ENCODE results near the gene LRFN2.

Gene LRFN2

DNA sequence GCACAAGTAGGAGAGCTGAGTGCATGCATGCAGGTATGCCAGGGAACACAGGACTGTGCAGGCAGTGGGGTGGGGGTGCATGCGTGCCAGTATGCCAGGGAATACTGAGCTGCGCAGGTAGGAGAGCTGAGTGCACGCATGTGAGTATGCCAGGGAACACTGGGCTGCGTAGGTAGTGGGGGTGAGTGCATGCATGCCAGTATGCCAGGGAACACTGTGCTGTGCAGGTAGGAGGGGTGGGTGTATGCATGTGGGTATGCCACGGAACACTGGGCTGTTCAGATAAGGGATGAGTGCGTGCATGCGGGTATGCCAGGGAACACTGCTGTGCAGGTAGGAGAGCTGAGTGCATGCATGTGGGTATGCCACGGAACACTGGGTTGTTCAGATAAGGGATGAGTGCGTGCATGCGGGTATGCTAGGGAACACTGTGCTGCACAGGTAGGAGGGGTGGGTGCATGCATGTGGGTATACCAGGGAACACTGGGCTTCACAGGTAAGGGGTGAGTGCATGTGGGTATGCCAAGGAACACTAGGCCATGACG is 77.4 kb downstream of the LRFN2 start:
- H3K4me1 ChIP-seq (ENCODE audit: control insufficient read depth in 1 of 2, insufficient read depth in 2 of 2, low read length in 2 of 2) = peaks cover 0 to 4% of the 10 kb centered on the region in 2 donors
- no peaks in the 10 kb centered on the region for H3K27me3 ChIP-seq (ENCODE audit: control insufficient read depth in 1 of 2, insufficient read depth in 2 of 2, low read length in 2 of 2)
- no peak overlapping the region for H3K4me3 ChIP-seq (ENCODE audit: low read depth in 1 of 2, low read length in 2 of 2)
- no peaks in the 10 kb centered on the region for H3K36me3 ChIP-seq (ENCODE audit: control insufficient read depth in 1 of 2, insufficient read depth in 2 of 2, low read length in 2 of 2)
- H3K9me3 ChIP-seq (ENCODE audit: control insufficient read depth in 1 of 2, low read length in 2 of 2) = no peaks in the 10 kb centered on the region
- no peak overlapping the region for H3K27ac ChIP-seq (ENCODE audit: low read depth, low read length)
- no peak overlapping the region for H3K9ac ChIP-seq (ENCODE audit: low read depth in 1 of 2, low read length in 2 of 2)

DNA sequence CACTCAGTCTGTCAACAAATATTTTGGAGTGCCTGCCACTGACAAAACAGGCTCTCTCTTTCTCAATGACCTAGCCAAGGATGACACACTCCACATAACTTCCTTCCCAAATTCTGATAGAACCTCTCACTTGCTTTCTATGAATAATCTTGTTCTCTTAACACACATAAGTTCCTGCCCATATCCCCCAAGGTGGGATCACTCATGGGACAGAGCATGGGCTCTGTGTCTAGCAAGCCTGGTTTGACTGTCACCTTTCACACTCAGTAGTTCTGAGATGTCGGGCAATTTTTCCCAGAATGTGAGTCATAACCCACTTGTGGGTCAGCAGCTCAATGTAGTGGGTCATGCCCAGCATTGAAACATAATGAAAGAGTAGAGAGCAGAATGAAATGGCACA is 78.1 kb downstream of the LRFN2 start:
- peaks cover 0 to 4% of the 10 kb centered on the region in 2 donors for H3K4me1 ChIP-seq (ENCODE audit: control insufficient read depth in 1 of 2, insufficient read depth in 2 of 2, low read length in 2 of 2)
- H3K36me3 ChIP-seq (ENCODE audit: control insufficient read depth in 1 of 2, insufficient read depth in 2 of 2, low read length in 2 of 2) = no peaks in the 10 kb centered on the region
- no peaks in the 10 kb centered on the region for H3K27me3 ChIP-seq (ENCODE audit: control insufficient read depth in 1 of 2, insufficient read depth in 2 of 2, low read length in 2 of 2)
- no peak overlapping the region for H3K27ac ChIP-seq (ENCODE audit: low read depth, low read length)
- no peak overlapping the region for H3K4me3 ChIP-seq (ENCODE audit: low read depth in 1 of 2, low read length in 2 of 2)
- no peaks in the 10 kb centered on the region for H3K9me3 ChIP-seq (ENCODE audit: control insufficient read depth in 1 of 2, low read length in 2 of 2)
- H3K9ac ChIP-seq (ENCODE audit: low read depth in 1 of 2, low read length in 2 of 2) = no peak overlapping the region

DNA sequence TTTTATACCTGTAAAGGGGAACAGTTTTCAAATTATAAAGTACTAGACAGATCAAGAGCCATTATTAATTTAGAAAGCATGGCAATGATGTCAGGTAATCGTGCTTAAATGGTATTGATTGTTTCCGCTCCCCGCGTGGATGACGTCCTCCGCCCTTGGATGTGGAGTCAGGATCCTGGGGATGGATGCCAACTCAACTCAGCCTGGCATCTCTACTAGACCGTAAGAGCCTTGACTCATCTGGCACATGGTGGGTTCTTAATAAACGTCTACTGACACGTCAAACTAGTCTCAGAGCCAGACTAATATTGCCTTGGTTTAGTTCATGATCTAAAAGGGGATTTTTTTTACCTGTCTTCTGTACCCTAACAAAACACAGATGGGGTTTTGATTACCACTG is 80.2 kb downstream of the LRFN2 start:
- Histone ChIP-seq H3K4me1 (ENCODE audit: control insufficient read depth in 1 of 2, insufficient read depth in 2 of 2, low read length in 2 of 2) (peaks cover 0 to 4% of the 10 kb centered on the region in 2 donors), H3K36me3 (ENCODE audit: control insufficient read depth in 1 of 2, insufficient read depth in 2 of 2, low read length in 2 of 2) (no peaks in the 10 kb centered on the region), H3K27me3 (ENCODE audit: control insufficient read depth in 1 of 2, insufficient read depth in 2 of 2, low read length in 2 of 2) (no peaks in the 10 kb centered on the region), H3K4me3 (ENCODE audit: low read depth in 1 of 2, low read length in 2 of 2) (no peak overlapping the region), H3K27ac (ENCODE audit: low read depth, low read length) (no peak overlapping the region), H3K9ac (ENCODE audit: low read depth in 1 of 2, low read length in 2 of 2) (no peak overlapping the region), H3K9me3 (ENCODE audit: control insufficient read depth in 1 of 2, low read length in 2 of 2) (no peaks in the 10 kb centered on the region)

DNA sequence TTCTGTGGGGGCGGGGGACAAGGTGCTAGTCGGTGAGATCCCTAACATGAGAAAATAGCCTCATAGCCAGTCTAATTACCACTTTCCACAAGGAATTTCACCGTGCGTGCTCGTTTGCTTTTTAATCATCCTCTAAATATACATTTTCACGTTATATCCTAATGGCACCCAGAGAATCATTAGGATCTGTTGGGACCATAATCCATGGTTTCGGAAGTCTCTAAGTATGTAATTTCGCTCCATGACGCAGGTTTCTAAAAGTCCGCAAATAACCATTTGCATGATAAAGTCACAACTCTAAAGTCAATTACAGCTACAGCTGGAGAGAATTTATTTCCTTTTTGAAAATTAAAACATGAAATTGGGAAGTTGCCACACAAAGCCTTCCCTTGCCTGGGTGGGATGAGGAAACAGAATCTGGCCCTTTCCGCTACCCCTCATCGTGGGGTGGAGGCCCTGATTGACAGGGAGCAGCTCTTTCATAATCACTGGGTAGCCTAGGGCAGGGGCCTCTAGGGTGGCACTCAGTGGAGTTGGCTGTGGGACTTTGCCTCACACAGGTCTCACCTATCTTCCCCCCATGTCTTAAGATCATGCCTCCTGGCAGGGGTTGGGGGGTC is 81.9 kb downstream of the LRFN2 start:
- Histone ChIP-seq H3K9ac (ENCODE audit: low read depth in 1 of 2, low read length in 2 of 2) (no peak overlapping the region), H3K4me3 (ENCODE audit: low read depth in 1 of 2, low read length in 2 of 2) (no peak overlapping the region), H3K4me1 (ENCODE audit: control insufficient read depth in 1 of 2, insufficient read depth in 2 of 2, low read length in 2 of 2) (peaks cover 0 to under 1% of the 10 kb centered on the region in 2 donors), H3K27ac (ENCODE audit: low read depth, low read length) (no peak overlapping the region), H3K27me3 (ENCODE audit: control insufficient read depth in 1 of 2, insufficient read depth in 2 of 2, low read length in 2 of 2) (no peaks in the 10 kb centered on the region), H3K9me3 (ENCODE audit: control insufficient read depth in 1 of 2, low read length in 2 of 2) (no peaks in the 10 kb centered on the region), H3K36me3 (ENCODE audit: control insufficient read depth in 1 of 2, insufficient read depth in 2 of 2, low read length in 2 of 2) (no peaks in the 10 kb centered on the region)

DNA sequence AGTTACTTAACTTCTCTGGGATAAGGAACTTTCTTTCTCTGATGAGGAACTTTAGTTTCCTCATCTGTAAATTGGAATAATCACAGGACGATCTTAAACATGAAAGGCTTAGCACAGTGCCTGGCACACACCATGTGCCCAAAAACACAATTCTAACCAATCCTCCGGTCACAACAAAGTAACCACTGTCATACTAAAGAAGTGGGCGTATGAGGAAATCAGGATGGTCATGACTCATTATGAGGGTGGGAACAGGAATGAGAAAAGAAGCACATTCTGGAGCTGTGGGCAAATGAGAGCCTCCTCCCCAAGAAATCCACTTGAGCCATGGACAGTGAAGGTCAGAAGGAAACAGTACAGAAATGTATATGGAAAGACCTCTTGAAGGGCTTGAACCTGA is 82.9 kb downstream of the LRFN2 start:
- no peaks in the 10 kb centered on the region for H3K4me1 ChIP-seq (ENCODE audit: control insufficient read depth in 1 of 2, insufficient read depth in 2 of 2, low read length in 2 of 2)
- H3K27ac ChIP-seq (ENCODE audit: low read depth, low read length) = no peak overlapping the region
- no peaks in the 10 kb centered on the region for H3K9me3 ChIP-seq (ENCODE audit: control insufficient read depth in 1 of 2, low read length in 2 of 2)
- no peak overlapping the region for H3K4me3 ChIP-seq (ENCODE audit: low read depth in 1 of 2, low read length in 2 of 2)
- H3K36me3 ChIP-seq (ENCODE audit: control insufficient read depth in 1 of 2, insufficient read depth in 2 of 2, low read length in 2 of 2) = no peaks in the 10 kb centered on the region
- H3K27me3 ChIP-seq (ENCODE audit: control insufficient read depth in 1 of 2, insufficient read depth in 2 of 2, low read length in 2 of 2) = no peaks in the 10 kb centered on the region
- no peak overlapping the region for H3K9ac ChIP-seq (ENCODE audit: low read depth in 1 of 2, low read length in 2 of 2)

DNA sequence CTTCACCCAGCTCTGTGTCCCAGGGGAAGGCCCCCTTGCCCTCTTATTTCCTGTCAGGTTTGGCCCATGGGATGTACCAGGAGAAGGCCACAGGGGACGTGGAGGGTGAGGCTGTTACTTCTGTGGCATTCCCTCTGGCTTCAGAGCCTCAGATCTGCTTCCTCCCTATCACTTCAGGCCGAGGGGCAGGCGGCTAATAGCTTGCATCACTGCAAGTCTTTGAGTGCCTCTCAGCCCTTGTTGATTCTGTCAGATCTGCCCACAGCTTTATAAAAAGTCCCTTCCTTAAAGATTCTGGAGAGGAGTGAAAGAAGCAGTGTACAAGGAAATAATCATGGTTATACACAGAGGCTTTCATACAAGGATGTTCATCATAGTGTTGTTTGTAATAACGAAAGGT is 86.9 kb downstream of the LRFN2 start:
- Histone ChIP-seq H3K9me3 (ENCODE audit: control insufficient read depth in 1 of 2, low read length in 2 of 2) (no peaks in the 10 kb centered on the region), H3K27me3 (ENCODE audit: control insufficient read depth in 1 of 2, insufficient read depth in 2 of 2, low read length in 2 of 2) (no peaks in the 10 kb centered on the region), H3K36me3 (ENCODE audit: control insufficient read depth in 1 of 2, insufficient read depth in 2 of 2, low read length in 2 of 2) (no peaks in the 10 kb centered on the region), H3K9ac (ENCODE audit: low read depth in 1 of 2, low read length in 2 of 2) (no peak overlapping the region), H3K27ac (ENCODE audit: low read depth, low read length) (no peak overlapping the region), H3K4me3 (ENCODE audit: low read depth in 1 of 2, low read length in 2 of 2) (no peak overlapping the region), H3K4me1 (ENCODE audit: control insufficient read depth in 1 of 2, insufficient read depth in 2 of 2, low read length in 2 of 2) (no peaks in the 10 kb centered on the region)

DNA sequence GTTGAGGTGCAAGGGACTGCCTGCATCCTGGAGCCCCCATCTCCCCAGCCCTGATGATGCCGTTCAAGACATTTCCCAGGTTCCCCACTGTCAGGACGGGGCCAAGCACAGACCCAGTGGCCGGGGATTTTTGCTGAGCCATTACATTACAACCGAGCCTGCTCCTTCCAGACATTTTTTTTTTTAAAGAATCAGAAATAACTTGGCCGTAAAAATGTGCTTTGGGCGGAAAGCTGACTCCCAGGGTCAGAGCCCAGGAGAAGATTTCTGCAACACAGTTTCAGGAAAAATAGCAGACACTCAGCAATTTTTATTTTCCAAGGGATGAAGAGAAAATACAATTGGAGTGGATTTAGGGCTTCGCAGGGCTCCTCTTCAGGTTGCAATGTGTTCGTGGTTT is 87.9 kb downstream of the LRFN2 start:
- H3K9me3 ChIP-seq (ENCODE audit: control insufficient read depth in 1 of 2, low read length in 2 of 2) = no peaks in the 10 kb centered on the region
- H3K9ac ChIP-seq (ENCODE audit: low read depth in 1 of 2, low read length in 2 of 2) = no peak overlapping the region
- H3K27ac ChIP-seq (ENCODE audit: low read depth, low read length) = no peak overlapping the region
- H3K36me3 ChIP-seq (ENCODE audit: control insufficient read depth in 1 of 2, insufficient read depth in 2 of 2, low read length in 2 of 2) = no peaks in the 10 kb centered on the region
- H3K27me3 ChIP-seq (ENCODE audit: control insufficient read depth in 1 of 2, insufficient read depth in 2 of 2, low read length in 2 of 2) = no peaks in the 10 kb centered on the region
- no peak overlapping the region for H3K4me3 ChIP-seq (ENCODE audit: low read depth in 1 of 2, low read length in 2 of 2)
- no peaks in the 10 kb centered on the region for H3K4me1 ChIP-seq (ENCODE audit: control insufficient read depth in 1 of 2, insufficient read depth in 2 of 2, low read length in 2 of 2)

DNA sequence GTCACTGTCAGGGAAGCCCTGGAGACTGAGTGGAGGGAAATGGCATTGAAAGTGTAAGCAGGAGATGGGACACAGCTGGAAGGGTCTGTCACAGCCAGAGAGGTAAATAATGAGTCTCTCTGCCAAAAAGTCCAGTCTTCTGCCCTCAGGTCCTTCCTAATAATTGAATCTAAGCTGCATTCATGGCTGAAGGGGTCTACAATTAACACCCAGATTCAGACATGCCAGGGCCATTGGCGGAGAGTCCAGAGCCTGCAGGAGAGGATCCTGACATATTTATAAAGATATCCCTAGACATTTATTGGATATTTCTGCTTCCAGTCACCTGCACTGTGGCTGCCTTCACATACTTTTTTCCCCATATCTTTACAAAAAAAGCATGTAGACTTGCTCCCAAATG is 89.0 kb downstream of the LRFN2 start:
- no peak overlapping the region for H3K4me3 ChIP-seq (ENCODE audit: low read depth in 1 of 2, low read length in 2 of 2)
- H3K9me3 ChIP-seq (ENCODE audit: control insufficient read depth in 1 of 2, low read length in 2 of 2) = no peaks in the 10 kb centered on the region
- H3K27me3 ChIP-seq (ENCODE audit: control insufficient read depth in 1 of 2, insufficient read depth in 2 of 2, low read length in 2 of 2) = peaks cover 0 to 5% of the 10 kb centered on the region in 2 donors
- H3K27ac ChIP-seq (ENCODE audit: low read depth, low read length) = no peak overlapping the region
- no peaks in the 10 kb centered on the region for H3K4me1 ChIP-seq (ENCODE audit: control insufficient read depth in 1 of 2, insufficient read depth in 2 of 2, low read length in 2 of 2)
- no peaks in the 10 kb centered on the region for H3K36me3 ChIP-seq (ENCODE audit: control insufficient read depth in 1 of 2, insufficient read depth in 2 of 2, low read length in 2 of 2)
- no peak overlapping the region for H3K9ac ChIP-seq (ENCODE audit: low read depth in 1 of 2, low read length in 2 of 2)

DNA sequence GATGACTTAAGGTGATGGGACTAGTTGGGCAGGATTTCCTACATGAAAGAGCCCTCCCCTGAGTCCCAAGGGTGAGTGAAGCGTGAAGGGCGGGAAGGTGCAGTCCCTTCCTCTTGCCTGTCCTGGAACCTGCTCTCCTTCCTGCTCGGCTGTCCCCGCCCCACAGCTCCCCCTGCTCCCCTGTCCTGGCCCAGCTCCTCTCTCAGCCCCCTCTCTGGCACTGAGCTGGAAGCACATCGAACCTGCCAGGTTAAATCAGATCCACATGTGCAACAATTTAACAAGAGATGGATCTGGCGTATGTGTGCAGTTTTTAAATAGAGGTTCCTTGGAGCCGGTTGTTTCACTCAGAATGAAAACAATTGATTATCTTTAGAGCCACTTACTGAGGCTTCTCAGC is 95.0 kb downstream of the LRFN2 start:
- Histone ChIP-seq H3K9me3 (ENCODE audit: control insufficient read depth in 1 of 2, low read length in 2 of 2) (no peaks in the 10 kb centered on the region), H3K9ac (ENCODE audit: low read depth in 1 of 2, low read length in 2 of 2) (no peak overlapping the region), H3K4me3 (ENCODE audit: low read depth in 1 of 2, low read length in 2 of 2) (no peak overlapping the region), H3K36me3 (ENCODE audit: control insufficient read depth in 1 of 2, insufficient read depth in 2 of 2, low read length in 2 of 2) (no peaks in the 10 kb centered on the region), H3K27ac (ENCODE audit: low read depth, low read length) (no peak overlapping the region), H3K27me3 (ENCODE audit: control insufficient read depth in 1 of 2, insufficient read depth in 2 of 2, low read length in 2 of 2) (peaks cover 0 to 7% of the 10 kb centered on the region in 2 donors), H3K4me1 (ENCODE audit: control insufficient read depth in 1 of 2, insufficient read depth in 2 of 2, low read length in 2 of 2) (no peaks in the 10 kb centered on the region)

DNA sequence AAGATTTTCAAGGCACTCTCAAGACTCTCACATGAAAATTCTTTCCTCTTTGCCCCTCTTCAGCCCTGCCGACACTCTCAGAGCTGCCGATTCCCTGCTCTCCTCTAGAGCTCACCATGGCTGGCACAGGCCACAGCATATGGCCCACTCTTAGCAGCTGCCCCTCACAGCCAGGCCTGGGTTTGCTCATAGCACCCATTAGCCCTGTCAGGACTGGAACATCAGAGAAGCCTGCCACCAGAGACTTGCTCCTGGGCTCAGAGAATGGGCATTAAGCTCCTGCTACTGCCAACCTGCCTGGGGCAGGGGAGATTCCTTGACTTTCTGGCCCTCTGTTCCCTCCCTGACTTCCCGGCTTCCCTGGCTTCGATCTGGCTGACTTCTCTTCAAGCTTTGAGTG is 96.7 kb downstream of the LRFN2 start:
- no peak overlapping the region for H3K27ac ChIP-seq (ENCODE audit: low read depth, low read length)
- H3K9me3 ChIP-seq (ENCODE audit: control insufficient read depth in 1 of 2, low read length in 2 of 2) = no peaks in the 10 kb centered on the region
- H3K4me3 ChIP-seq (ENCODE audit: low read depth in 1 of 2, low read length in 2 of 2) = no peak overlapping the region
- H3K27me3 ChIP-seq (ENCODE audit: control insufficient read depth in 1 of 2, insufficient read depth in 2 of 2, low read length in 2 of 2) = peaks cover 0 to 7% of the 10 kb centered on the region in 2 donors
- H3K9ac ChIP-seq (ENCODE audit: low read depth in 1 of 2, low read length in 2 of 2) = no peak overlapping the region
- no peaks in the 10 kb centered on the region for H3K36me3 ChIP-seq (ENCODE audit: control insufficient read depth in 1 of 2, insufficient read depth in 2 of 2, low read length in 2 of 2)
- H3K4me1 ChIP-seq (ENCODE audit: control insufficient read depth in 1 of 2, insufficient read depth in 2 of 2, low read length in 2 of 2) = no peaks in the 10 kb centered on the region
